GM13976 (cell line): ENCODE results near the gene CACNA2D4.

Source experiments
- DNase-seq: peaks from one replicate; pipeline ENCODE4 v3.0.0; 2012; ENCODE audit warnings: low spot score
- CTCF ChIP-seq: IDR thresholded peaks from 2 replicates; pipeline ENCODE4 v1.5.1; 2012; ENCODE audit warnings: borderline replicate concordance, mild to moderate bottlenecking; ENCODE audit not compliant: insufficient read depth; ENCODE audit errors: extremely low read depth, missing control alignments, control extremely low read depth
- in situ Hi-C: fragments of 300-500 bp; cut with MboI; formaldehyde crosslinking; loops from one replicate; pipeline ENCODE4 v1.12.0; 2022; ENCODE audit warnings: low sequenced_read_pairs, mixed read lengths, inconsistent platforms; ENCODE audit not compliant: unreplicated experiment

Gene CACNA2D4

GRCh38 chr12:1797991-1798640 is 120.3 kb downstream of the CACNA2D4 start:
- DNase-seq: no peak
- no peak for TF ChIP-seq CTCF
- in situ Hi-C loops: loop anchor here (25.0 kb wide), 1 partner anchor 686 kb away; no protein-coding TSS in a partner anchor

GRCh38 chr12:1797011-1797901 is 121.2 kb downstream of the CACNA2D4 start:
- in situ Hi-C loops: loop anchor here (25.0 kb wide), 1 partner anchor 685 kb away; no protein-coding TSS in a partner anchor
- TF ChIP-seq CTCF: no peak
- peak; percentile 70 for DNase-seq

- DNase-seq: peak; percentile 69
- in situ Hi-C loops: loop anchor here (25.0 kb wide), 1 partner anchor 684 kb away; no protein-coding TSS in a partner anchor
- no peak for TF ChIP-seq CTCF
Observed at GRCh38 chr12:1796515-1797010, 121.9 kb downstream of the CACNA2D4 start.

GRCh38 chr12:1795785-1796514 is 122.5 kb downstream of the CACNA2D4 start:
- TF ChIP-seq CTCF: peak; percentile 98
- in situ Hi-C loops: loop anchor here (25.0 kb wide), 1 partner anchor 684 kb away; no protein-coding TSS in a partner anchor
- peak; percentile 97 for DNase-seq

- no peak for DNase-seq
- in situ Hi-C loops: loop anchor here (25.0 kb wide), 1 partner anchor 683 kb away; no protein-coding TSS in a partner anchor
- no peak for TF ChIP-seq CTCF
Observed at GRCh38 chr12:1795221-1795784, 123.1 kb downstream of the CACNA2D4 start.
